Fibroblast of skin of right biceps (primary cell): ENCODE measurements around the gene HLA-E.
"Not testable (repeated sequence)": the region's sequence is repeated elsewhere in the genome, so short reads cannot be mapped to it uniquely, and the experiment has no call there.

Source experiments
- DNase-seq: peaks from one replicate; pipeline ENCODE4 v3.0.0-alpha.2; 2013

HLA-E gene

DNA sequence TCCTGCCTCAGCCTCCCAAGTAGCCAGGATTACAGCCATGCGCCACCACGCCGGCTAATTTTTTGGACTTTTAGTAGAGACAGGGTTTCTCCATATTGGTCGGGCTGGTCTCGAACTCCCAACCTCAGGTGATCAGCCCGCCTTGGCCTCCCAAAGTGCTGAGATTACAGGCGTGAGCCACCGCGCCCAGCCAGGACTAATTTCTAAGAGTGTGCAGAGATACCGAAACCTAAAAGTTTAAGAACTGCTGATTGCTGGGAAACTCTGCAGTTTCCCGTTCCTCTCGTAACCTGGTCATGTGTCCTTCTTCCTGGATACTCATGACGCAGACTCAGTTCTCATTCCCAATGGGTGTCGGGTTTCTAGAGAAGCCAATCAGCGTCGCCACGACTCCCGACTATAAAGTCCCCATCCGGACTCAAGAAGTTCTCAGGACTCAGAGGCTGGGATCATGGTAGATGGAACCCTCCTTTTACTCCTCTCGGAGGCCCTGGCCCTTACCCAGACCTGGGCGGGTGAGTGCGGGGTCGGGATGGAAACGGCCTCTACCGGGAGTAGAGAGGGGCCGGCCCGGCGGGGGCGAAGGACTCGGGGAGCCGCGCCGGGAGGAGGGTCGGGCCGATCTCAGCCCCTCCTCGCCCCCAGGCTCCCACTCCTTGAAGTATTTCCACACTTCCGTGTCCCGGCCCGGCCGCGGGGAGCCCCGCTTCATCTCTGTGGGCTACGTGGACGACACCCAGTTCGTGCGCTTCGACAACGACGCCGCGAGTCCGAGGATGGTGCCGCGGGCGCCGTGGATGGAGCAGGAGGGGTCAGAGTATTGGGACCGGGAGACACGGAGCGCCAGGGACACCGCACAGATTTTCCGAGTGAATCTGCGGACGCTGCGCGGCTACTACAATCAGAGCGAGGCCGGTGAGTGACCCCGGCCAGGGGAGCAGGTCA, at the start of gene HLA-E:
HLA-E (plus strand) TSS at position 429 of the 945 bp plus-strand sequence; CDS start at position 452, 23 bp downstream.
- DNase-seq, result peak; percentile 99

DNA sequence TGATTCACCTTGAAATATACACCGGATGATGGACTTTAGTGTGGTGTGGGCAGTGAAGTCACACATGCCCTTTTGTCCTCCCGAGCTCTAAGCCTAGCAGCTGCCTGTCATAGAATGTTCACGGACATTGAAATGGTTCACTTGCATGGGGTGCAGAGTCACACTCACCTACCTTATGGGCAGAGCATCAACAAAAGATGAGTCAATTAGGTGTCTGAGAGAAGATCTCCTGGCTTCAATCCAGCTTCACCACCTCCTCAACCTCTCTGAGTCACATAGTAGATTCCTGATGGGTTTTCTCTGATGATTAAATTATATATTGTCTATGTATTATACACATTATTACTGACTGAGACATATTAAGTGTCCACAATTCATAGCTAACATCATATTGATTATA, 48.1 kb upstream of the HLA-E start:
- DNase-seq, result no peak

DNA sequence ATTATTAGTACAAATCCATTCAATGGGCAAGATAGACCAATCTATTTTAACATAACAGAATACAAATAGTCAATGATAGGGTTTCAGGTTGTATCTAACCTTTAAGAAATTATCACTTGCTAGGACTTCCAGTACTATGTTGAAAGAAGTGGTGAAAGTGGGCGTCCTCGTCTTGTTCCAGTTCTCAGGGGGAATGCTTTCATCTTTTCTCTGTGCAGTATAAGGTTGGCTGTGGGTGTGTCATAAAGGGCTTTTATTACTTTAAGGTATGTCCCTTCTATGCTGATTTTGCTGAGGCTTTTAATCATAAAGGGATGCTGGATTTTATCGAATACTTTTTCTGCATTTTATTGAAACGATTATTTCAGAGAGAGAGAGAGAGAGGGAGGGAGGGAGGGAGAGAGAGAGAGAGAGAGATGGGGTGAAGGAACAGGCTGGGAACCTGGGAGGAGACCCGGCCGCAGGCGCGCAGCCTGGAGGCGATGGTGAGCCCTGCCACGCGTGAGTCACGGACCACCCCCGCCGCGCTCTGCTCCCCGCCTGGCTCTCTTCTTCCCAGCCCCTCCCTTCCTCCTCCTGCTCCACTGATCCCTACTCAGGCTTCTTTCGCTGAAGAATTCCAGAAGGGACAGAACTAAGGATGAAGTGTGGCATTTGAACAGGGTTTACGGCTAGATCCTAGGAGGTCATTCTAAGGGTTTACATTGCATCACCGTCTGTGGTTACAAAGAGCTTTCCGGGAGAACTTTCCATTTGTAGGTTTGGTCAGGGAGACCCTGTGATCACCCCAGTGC, 45.5 kb upstream of the HLA-E start:
- DNase-seq, result peak; percentile 12

DNA sequence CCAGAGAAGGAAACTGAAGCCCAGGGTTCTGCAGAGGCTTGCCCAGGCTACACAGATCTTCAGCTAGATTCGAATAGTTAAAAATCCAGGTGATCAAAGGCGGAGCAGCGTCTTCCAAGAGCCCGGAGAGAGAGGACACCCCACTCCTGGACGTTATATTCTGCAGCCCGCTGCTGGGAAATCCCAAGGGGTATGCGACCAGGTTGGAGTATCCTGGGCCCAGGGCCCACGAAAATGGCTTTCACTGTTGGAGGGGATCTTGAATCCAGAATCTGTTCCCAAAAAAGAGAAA, 44.9 kb upstream of the HLA-E start:
- DNase-seq, result no peak

DNA sequence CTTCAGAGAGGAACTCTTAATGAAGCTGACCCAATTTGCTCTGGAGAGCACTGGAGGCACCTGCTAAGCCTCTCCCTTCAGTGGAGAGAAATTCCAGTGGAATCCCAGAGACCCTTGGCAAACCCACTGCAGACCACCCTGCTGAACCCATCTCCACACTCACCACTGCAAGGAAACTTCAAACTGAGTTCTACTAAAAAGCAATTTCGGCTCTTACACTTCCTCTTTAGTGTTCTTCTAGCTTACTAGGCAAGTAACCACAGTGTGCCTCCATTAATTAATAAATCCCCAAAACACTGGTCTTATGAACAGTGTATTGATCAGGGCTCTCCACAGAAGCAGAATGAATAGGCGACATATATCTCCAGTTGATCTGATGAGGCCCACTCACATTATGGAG, 43.0 kb upstream of the HLA-E start:
- no peak for DNase-seq

DNA sequence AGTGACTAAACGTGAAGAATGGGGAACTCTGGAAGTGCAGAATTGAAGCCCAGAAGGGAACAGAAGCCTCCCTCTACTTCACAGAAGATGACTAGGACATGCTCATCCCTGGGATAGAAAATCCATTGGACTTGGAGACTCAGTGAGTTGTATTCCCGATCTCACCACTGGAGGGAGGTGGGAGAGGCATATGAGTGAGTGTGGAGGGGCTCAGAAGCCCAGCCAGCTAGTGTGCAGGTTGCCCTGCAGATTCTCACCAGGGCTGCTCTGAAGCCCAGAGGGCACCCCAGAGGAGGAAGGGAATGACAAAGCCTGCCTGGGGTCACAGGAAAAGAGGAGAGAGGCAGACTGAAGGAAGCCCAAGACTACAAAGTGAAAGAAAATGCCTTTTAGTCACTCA, 42.1 kb upstream of the HLA-E start:
- peak; percentile 23 for DNase-seq

DNA sequence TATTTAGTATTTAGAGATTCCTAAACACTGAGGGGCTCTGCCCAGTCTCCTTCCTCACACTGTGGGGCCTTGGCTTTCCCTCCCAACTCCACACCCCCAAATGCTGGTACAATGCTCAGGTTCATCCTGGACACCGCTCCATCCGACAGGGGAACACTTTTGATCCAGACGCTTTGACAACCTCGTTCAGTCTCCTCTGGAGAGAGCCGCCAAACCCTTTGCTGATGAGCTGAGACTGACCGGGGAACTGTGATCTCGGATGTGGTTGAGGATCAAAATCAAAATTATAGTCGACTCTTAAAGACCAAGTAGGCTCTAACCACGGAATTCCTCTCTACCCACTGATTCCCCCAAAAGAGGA, 38.8 kb upstream of the HLA-E start:
- no peak for DNase-seq

DNA sequence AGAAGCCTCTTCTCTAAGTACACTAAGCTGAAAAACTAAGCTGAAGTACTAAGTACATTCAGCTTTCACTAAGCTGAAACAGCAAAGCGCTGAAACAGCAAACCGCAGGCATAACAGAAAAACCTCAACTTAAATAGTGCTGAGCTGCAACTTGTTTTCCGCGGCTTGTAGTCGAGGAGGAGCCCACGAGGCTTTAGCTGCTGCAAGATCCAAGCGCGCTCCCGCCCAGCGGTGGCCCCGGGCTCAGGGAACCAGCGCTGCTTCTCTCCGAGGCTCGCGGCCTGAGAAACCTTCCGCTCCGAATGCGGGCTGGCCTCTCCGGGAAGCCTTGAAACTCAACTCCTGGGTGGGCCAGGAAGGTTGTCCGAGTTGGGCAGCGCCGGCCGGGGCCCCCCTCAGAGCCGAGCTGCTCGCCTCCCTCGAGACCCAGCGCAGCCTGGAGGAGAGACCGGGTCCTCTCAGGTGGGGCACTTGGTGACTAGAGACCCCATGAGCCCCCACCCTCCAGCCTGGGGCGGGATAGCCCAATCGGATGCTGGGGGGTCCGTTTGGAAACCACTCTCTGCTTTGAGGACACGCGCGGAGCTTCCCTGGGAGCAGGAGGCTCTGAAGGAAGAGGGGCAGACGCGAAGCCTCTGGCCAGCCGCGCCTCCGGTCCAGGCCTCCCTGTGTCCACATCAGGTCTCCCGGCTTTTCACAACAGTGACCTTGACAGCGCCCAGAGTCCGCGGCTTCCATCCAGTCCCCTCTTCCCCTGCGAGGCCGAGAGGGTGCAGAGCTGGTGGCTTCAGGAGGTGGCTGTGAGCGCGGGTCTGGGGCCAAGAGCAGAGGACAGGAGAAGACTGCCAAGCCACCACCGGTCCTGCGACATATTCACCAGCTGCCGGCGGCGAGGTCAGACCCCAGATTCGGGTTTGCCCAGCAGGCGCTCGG, 38.1 kb upstream of the HLA-E start:
- DNase-seq, result peak; percentile 71

DNA sequence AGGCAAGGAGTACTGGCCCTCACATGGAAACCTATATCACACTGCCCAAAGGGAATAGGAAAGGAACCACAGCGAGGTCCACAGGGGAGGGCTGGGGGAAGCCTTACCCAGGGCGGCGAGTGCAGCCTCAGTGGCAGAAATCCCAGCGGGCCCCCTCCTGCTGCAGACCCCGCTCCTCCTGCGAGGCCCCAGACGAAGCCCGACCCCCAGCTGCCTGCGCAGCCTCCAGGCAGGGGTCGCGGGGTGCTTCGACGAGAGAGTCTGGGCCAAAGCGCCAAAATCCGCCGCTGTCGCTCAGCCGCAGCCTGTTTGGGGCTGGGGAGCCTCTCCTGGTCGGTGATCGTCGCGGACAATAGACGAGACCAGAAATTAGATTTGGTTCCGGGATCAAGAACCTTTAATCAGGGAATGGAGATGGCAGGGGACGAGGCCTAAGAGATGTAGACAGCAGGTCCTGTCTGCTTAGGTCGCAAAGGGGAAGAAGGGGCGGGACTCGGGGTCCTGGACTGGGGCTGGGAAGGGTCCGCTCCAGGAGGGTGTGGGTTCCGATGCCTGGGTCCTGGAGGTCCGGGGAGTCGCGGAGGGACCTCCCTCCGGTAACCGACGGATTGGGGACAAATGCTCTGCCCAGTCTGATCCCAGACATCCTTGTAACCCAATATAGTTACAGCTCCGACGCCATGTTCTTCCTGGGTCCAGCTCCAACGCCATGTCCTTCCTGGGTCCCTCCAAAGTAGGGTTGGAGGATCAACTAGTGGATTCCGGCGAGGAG, 36.4 kb upstream of the HLA-E start:
- no peak for DNase-seq

DNA sequence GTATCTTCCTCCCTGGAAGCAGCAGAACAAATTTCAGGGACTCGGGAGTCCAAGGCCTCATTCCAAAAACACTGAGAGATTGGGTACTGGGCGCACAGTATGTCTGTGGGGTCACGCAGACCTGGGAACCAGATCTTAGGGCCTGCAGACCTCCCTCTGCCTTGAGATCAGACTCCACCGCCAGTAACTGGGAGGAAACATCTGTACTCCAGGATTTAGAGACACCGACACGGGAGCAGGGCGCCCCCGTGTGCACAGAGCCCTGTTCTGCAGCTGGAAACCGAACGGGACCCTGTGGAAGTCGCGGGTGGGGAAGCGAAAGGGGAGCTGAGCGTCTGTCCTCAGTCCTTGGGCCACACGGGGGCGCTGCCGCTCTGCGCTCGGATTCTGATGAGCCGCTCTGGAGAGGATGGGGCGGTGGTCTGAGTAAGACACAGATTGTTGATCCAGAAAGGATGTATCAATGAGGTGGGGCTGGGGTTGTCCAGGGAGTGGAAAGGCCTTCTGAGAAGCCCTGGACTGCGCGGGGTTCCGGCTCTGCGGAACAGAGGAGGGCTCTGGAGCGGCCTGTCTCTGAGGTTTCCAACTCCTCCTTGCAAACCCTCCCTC, 35.7 kb upstream of the HLA-E start:
- peak; percentile 81 for DNase-seq

DNA sequence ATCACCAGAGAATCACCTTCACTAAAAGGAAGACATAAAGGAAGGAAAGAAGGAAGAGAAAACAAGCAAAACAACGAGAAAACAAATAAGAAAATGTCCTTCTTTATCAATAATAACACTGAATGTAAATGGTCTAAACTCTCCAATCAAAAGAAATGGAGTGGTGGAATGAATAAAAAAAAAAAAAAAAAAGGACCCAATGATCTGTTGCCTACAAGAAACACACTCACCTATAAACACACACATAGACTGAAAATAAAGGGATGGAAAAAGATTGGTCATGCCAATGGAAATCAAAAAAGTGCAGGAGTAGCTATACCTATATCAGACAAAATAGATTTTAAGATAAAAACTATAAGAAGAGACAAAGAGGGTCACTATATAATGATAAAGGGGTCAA, 30.2 kb upstream of the HLA-E start:
- DNase-seq, result no peak

DNA sequence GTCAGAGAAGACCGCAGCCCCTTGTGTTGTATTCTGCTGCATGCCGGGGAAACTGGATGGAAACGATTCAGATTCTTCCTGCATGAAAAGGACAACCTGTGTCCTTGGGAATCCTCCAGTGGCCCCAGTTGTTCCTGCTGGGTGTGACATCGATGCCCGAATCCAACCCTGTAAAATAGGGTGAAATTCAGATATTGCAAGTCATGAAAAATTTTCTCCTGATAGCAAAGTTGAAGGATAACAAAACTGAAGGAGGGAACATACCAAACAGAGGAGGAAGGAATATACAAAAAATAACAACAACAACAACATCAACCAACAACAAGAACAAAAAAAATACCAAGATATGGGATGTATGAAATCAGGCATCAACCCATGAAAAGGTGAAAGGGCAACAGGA, 28.3 kb upstream of the HLA-E start:
- no peak for DNase-seq

DNA sequence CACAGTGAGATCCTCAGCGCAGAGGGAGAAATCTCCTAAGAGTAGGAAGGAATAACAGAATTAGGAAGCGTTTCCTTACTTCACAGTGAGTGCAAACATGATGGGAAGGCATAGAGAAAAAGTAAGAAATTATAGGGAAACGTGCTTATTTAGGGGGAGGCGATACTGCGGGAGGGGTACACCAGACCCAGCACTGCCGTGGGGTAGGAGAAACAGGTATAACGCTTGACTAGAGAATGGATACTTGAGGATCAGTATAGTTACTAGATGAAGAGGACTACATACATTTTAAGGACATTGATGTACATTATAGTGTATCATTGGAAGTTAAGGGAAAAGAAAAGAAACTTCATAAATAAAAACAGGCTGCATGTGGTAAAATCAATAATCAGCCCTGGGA, 26.8 kb upstream of the HLA-E start:
- no peak for DNase-seq

DNA sequence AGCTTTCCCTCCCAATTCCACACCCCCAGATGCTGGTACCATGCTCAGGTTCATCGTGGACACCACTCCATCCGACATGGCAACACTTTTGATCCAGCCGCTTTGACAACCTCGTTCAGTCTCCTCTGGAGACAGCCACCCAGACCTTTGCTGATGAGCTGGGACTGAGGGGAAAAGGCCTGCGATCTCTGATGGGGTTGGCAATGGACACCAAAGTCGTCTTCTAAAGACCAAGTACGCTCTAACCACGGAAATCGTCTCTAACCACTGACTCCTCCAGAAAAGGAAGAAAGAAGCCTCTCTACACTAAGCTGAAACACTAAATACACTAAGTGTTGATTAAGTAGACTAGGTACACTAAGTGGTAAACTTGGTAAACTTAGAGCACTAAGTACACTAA, 26.1 kb upstream of the HLA-E start:
- no peak for DNase-seq

DNA sequence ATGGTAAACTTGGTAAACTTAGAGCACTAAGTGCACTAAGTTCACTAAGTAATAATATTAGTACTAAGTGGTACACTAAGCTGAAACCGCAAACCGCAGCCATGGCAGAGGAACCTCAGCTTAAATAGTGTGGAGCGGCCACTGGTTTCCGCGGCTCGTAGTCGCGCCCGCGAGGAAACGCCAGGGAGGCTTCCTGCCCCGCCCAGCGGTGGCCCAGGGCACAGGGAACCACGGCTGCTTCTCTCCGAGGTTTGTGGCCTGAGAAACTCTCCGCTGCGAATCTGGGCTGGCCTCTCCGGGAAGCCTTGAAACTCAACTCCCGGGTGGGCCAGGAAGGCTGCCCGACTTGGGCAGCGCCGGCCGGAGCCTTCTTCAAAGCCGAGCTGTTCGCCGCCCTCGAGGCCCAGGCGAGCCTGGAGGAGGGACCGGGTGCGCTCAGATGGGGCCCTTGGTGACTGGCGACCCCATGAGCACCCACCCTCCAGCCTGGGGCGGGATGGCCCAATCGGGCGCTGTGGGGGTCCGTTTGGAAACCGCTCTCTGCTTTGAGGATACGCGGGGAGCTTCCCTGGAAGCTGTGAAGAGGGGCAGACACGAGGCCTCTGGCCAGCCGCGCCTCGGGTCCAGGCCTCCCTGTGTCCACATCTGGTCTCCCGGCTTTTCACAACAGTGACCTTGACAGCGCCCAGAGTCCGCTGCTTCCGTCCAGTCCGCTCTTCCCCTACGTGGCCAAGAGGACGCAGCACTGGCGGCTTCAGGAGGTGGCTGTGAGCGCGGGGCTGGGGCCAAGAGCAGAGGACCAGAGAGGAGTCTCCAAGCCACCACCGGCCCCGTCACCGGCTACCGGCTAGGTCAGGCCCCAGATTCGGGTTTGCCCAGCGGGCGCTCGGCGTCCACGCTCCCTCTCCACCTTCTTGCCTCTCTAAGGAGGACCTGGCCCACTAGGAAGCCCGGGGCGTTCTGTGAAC, 25.4 kb upstream of the HLA-E start:
- peak; percentile 41 for DNase-seq

DNA sequence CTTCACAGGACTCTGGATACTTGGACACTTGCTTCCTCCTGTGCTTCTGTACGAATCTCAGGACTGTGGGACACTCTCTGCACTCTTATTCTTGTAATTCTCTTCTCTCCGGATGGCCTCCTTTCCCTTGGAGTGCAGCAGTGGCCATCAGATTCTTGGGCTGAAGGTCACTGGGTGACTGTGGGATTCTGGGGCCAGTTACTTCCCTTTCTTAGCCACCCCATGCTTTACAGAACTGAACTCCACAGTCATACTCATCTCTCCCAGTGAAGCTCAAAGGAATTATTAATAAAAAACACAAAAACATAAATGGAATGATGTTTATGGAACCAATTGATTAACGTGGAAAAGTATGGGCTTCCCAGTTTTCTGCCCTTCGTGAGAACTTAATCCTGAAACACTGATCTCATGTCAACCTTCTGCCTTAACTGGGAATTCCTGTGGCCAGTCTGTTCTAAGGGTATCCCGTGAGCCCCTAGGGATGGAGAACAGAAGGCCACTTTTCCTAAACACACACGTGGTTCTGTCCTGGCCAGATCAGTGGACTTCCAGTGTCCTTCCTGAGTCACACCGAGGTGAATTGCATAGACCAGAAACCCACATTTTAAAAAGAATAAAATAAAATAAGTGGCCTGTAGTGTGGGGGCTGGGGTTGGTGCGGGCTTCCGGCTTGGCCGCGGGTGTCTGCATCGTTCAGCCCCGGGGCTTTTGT, 23.6 kb upstream of the HLA-E start:
- no peak for DNase-seq

DNA sequence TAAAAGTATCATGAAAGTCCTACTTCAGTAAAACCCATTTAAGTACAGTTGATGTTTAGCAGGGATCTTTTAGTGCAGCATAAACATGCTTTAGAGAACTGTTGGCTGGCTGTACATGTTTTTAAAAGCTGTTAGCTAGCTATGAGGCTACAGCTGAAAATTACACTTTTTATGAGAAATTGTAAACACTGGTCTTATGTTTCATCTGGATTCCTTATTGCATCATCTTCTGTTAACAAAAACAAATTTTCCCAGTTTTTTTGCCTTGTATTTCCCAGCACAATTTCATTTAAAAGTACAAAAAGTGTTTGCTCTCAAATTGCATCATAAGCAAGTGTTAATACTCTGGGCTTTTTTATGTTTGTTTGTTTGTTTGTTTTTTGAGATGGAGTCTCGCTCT, 18.3 kb upstream of the HLA-E start:
- DNase-seq, result no peak

DNA sequence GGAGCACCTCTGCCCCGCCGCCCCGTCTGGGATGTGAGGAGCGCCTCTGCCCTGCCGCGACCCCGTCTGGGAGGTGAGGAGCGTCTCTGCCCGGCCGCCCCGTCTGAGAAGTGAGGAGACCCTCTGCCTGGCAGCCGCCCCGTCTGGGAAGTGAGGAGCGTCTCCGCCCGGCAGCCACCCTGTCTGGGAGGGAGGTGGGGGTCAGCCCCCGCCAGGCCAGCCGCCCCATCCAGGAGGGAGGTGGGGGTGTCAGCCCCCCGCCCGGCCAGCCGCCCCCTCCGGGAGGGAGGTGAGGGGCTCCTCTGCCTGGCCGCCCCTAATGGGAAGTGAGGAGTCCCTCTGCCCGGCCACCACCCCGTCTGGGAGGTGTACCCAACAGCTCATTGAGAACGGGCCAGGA, 14.2 kb upstream of the HLA-E start:
- DNase-seq, result not testable (repeated sequence)

DNA sequence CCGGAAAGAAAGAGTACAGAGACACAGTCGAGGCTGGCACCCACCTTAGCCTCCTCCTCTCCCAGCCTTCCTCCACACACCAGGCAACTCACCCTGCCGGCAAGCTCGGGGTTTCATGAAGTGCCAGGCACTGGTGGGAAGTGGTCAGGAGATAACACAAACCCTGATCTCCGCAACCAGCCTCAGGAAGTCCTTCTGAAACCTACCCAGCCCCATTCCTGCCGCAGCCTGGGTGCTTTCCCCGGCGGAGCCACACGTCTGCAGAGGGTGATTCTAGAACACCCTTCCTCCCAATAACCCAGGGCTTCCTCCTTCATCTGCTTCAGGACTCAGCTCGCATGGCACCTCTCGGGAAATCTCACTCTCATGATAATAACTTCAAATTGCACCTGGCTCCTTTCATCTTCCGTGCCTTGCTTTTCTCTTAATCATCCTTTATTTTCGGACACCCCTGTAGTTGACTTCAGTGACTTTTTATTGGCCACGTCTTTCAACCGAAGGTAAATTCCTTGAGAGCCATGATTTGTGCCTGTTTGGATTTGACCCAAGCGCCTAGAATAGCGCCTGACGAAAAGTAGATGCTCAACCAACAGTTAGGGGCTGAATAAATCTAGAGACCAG, 8.7 kb upstream of the HLA-E start:
- DNase-seq, result no peak
